HG02840 (cell line): ENCODE measurements around the gene BRAT1.
"Not testable (repeated sequence)": the region's sequence is repeated elsewhere in the genome, so short reads cannot be mapped to it uniquely, and the experiment has no call there.

ENCODE experiments used
- ATAC-seq: cut with Tn5 transposase; IDR thresholded peaks from one replicate; pipeline ENCODE4 v1.9.1; 2021; ENCODE audit warnings: mild to moderate bottlenecking, moderate library complexity, moderate number of reproducible peaks; ENCODE audit not compliant: unreplicated experiment, low FRiP score

BRAT1 gene

DNA sequence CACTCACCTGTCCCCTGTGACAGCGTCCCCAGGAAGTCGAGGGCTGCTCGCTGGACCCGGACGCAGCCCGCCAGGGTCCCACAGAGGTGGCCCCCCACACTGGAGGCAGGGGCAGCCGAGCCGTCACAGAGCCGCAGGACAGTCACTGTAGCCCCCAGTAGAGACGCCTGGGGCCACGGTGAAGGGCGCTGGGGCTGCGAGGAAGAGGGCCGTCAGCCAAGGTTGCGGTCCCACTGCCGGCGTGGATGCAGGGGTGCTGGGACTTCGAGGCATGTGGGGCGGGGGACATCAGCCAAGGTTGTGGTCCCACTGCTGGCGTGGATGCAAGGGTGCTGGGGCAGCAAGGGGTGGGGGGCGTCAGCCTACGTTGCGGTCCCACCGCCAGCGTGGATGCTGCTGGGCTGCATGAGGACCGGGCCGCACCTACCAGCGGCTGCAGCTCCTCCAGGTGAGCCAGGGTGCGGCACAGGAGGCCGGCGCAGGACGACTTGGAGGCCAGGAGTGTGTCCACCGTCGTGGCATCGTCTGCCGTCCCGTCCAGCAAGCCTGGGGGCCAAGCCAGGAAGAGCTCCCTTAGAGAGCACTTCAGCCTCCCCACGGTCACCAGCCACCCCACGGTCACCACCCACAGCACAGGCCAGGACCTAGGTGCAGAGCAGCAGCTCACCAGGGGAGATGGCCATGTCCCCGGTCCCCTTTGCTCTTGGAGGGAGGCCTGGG lies 13.9 kb downstream of the BRAT1 start:
- no peak for ATAC-seq

DNA sequence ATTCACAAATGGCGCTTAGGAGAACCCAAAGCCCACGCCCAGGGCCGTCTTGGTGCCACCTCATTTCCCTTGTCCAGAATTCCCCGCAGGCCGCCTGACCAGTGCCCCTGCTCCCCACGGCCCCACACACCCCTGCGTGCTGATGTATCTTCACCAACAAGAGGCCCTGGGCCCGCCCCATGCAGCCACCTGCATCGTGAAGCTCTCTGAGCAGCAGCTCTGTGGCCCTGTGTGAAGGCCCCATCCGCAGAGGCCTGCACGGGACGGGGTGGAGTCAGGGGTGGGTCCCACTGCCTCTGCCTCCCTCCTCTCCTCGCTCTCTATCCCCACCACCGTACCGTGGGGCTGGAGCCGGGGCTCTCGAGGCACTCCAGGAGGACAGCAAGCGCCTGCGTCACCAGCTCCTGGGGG lies 14.7 kb downstream of the BRAT1 start:
- no peak for ATAC-seq

DNA sequence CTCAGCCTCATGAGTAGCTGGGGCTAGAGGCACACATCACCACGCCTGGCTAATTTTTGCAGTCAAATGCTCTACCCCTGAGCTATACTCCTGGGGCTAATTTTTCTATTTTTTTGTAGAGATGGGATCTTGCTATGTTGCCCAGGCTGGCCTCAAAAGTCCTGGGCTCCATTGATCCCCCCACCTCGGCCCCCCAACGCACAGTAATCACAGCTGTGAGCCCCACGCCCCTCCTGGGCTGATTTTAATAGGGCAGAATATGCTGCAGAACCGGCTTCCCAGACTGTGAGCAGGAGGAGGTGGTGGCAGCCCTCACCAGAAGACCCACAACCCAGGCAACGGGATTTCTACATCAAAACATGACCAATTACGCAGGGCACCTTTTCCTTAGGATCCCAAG lies 15.2 kb downstream of the BRAT1 start:
- no peak for ATAC-seq

DNA sequence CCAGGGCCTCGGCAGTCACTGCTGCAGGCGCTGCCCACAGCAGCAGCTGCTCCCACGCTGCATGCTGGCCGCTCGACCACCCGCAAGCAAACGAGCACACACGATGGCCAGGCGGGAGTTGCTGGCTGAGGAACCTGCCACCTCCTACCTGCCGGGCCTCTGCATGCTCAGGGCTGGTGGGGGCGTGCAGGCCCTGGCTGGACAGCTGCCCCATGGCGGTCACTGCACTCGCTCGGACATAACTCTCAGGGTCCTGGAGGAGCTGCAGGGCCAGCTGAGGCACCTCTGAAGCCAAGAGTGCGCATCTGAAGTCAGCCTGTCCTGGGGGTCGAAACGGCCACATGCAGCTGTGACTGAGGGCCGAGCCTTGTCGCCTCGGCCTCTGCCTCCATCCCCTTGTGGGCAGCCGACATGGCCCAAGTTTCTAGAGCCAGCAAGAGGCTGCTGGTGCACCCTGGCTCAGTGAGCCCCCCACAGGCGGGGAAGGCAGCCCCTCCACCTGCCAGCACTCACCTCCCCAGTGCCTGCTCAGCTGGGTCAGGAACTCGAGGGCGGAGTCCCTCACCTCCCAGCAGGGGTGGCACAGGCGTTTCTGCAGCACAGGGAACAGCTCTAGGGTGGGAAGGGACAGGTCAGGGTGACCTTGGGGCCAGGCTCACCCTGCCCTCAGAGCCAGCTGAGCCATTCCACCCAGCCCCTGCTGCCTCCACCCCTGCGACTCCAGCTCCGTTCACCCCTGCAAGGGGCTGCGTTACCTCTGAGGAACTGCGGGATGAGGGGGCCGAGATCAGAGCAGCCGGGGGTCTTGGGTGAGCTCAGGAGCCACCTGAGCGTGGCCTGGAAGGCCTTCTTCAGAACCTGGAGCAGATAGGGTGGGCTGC lies 16.1 kb downstream of the BRAT1 start:
- ATAC-seq = no peak

DNA sequence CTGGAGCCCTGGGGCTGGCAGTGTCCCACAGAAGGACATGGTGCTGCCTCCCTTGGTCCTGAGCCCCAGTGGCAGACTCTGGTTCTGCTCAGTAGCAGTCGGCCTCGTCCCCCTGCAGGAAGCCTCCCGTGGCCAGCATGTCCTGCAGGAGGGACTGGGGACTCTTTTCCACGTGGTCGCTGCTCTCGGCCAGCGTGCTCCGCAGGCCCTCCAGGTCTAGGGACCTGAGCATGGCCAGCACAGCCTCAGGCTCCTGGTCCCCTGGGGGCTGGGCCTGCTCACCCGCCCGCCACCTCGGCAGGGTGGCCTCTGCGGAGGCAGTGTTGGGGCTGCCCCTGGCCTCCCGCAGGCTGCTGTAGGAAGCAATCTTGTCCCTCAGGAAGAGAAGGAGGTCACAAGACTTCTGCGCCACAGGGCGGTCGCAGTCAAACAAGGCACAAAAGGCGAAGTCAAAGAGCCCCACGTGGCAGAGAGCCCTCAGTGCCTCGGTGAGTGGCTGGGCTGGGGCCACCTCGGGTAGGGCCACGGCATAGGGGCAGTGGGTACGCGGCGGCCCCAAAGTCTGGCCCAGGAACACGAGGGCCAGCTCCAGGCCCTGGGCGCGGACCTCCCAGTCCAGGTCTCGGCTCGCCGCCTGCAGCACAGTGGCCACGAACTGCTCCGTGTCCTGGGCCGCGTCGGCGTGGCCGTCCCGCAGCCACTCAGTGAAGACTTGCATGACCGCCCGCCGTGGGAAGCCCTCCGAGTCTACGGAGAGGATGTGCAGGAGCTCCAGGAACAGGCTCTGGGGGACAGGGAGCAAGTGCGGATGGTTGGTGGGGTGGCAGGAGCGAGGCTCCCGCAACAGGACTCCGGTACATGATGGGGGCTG lies 17.1 kb downstream of the BRAT1 start:
- ATAC-seq = no peak

DNA sequence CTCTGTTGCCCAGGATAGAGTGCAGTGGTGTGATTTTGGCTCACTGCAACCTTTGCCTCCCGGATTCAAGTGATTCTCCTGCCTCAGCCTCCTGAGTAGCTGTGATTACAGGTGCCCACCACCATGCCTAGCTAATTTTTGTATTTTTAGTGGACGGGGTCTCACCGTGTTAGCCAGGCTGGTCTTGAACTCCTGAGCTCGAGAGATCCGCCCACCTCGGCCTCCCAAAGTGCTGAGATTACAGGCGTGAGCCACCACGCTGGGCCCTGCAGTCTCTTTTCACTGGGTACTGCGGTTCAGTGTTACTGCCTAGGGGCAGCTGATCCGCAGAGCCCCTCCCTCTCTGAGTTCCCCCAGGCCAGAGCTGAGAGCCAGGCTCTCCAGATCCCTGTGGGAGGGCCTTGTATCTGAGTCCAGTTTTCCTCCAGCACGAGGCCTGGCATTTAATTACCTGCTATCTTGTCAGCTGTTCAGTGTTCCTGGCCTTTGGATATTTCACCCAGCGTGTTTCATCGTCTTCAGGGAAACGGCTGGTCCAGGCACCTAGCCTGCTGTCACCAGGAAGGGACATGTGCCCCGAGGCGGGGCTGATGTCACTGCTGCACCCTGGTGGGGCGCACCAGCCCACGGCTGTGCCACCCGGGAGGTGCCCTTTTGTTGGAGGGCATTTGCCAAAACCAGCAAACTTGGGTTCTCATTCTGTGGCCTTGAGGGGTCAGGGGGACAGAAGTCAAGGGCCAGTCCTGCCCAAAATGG lies 19.3 kb downstream of the BRAT1 start:
- ATAC-seq = not testable (repeated sequence)

DNA sequence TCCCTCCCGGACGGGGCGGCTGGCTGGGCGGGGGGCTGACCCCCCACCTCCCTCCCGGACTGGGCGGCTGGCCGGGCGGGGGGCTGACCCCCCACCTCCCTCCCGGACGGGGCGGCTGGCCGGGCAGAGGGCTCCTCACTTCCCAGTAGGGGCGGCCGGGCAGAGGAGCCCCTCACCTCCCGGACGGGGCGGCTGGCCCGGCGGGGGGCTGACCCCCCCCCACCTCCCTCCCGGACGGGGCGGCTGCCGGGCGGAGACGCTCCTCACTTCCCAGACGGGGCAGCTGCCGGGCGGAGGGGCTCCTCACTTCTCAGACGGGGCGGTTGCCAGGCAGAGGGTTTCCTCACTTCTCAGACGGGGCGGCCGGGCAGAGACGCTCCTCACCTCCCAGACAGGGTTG lies 21.1 kb downstream of the BRAT1 start:
- not testable (repeated sequence) for ATAC-seq

DNA sequence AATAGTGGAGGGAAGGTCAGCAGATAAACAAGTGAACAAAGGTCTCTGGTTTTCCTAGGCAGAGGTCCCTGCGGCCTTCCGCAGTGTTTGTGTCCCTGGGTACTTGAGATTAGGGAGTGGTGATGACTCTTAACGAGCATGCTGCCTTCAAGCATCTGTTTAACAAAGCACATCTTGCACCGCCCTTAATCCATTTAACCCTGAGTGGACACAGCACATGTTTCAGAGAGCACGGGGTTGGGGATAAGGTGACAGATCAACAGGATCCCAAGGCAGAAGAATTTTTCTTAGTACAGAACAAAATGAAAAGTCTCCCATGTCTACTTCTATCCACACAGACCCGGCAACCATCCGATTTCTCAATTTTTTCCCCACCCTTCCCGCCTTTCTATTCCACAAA lies 21.8 kb downstream of the BRAT1 start:
- not testable (repeated sequence) for ATAC-seq

DNA sequence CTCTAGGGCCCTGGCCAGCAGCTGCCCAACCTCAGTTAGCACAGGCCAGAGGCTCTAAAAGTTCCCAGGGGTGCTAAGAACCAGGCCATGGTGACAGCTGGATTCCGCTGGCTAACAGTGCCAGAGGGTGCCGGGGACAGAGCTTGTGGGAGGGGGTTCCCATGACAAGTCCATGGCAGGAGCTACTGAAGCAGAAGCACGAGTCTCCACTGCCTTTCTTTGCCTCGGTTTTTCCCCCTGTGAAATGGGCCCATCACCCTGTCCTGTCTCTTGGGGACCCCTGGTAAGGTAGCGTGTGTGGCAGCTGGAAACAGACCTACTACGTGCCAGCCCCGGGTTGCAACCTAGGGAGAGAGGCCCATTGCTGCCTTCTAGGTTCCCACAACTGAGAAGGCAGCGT lies 22.5 kb downstream of the BRAT1 start:
- ATAC-seq = not testable (repeated sequence)

DNA sequence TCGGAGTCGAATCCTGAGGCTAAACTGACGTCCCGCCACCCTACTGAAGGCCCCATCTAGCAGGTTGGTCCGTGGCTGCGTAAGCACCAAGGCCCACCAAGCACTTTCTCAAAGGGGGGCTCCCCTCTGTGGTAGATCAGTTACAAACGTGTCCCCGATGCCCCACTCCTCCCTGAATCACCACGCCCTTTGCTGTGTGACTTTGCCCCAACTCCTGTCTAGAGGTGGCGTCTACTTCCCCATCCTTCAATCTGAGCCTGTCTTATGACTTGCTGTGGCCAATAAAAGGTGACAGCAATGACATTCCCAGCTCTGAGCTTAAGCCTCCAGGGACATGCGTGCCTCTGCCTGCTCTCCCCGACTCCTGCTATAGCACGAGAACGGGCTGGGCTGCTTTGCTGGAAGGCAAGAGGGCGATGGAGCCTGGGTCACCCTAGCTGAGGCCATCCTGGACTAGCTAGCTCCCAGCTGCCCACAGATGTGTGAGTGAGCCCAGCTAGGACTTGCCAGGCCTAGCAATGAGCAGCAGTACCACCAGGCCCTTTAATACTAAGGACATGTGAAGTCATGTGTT lies 23.0 kb downstream of the BRAT1 start:
- ATAC-seq = not testable (repeated sequence)

DNA sequence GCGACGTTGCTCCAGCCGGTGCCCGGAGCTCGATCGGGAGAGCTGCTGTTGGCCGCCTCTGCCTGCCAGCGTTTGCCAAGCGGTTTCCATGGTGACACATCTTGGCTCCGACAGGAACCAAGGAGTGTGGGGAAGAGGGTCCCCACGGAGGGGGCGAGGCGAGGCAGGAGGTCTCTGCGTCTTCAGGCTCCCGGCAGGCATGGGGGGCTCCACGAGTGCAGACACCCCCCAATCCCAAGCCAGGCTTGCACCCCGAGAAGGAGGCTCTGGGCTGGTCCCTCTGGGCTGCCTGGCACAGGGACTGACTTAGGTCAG lies 23.6 kb downstream of the BRAT1 start:
- ATAC-seq = not testable (repeated sequence)

DNA sequence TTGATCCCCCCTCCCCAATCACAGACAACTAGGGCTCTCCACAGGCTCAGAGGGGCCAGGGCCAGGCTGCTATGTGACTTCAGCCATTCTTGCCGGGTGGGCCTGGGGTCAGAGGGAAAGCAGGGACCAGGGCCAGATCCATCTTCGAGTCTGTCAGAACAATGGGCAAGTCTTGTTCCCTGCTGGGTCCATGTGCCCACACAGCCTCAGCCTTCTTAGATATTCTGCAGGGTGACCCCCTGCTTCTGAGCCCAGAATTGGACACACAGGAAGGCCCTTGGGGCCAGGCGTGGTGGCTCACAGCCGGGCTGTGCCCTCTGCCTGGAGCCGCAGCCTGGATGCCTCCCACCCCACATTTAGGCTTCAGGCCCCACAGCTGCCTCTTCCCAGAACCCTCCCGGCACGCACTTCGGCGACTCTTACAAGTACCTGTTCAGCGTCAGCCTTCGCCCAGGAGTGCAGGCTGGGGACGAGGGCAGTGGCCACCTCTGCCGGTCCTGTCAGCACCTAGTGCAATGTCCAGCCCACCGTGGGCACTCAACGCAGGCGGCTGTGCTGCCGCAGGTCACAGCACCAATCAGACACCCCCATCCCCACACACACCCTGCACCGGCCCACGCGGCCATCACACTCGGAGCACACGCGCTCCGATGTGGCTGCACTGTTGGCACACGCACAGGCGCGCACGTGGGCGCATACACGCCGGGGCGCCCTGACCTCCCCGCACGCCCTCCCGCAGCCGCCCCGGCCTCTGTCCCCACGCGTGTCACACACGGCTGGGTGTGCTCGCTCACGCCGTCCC lies 24.1 kb downstream of the BRAT1 start:
- not testable (repeated sequence) for ATAC-seq

DNA sequence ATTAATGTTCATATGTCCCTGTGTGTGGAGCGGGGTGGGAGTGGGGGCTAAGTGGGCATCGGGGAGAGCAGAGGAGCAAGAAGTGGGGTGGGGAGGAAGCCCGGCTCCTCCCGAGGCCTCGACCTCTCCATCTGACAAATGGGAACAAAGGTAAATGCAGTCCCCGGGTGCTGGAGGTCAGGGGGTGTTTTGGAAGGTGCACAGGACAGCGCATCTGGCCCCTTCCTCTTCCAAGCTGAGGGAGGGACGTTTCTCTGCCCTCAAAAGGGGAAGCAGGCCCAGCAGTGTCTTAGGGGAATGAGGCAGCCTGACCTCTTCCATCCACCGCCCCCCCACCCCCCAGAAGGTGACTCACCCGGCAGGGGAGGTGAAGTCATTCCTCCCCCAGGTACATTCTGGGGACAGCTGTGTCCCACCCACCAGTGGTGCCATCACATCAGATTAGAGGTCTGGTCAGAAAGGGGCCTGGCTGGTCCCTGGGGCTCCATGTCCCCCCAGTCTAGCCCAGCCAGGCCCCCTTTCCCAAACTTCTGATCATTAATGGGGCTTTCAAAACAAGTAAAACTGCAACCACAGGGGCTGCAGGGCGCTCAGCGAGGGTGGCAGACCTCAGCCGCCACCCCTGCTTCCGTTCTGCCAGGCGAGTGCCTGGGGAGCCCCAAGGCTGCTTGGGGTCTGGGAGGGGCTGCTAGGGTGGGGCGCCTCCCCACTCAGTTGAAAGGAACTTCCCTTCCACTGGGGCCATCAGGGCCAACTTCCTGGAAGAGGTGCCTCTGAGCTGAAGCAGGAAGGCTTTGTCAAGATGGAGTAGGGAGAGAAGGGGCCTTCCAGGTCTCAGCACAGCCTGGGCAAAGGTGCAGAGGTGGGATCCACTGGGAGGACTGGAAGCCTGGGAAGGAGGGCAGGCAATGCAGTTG lies 25.0 kb downstream of the BRAT1 start:
- no peak for ATAC-seq

DNA sequence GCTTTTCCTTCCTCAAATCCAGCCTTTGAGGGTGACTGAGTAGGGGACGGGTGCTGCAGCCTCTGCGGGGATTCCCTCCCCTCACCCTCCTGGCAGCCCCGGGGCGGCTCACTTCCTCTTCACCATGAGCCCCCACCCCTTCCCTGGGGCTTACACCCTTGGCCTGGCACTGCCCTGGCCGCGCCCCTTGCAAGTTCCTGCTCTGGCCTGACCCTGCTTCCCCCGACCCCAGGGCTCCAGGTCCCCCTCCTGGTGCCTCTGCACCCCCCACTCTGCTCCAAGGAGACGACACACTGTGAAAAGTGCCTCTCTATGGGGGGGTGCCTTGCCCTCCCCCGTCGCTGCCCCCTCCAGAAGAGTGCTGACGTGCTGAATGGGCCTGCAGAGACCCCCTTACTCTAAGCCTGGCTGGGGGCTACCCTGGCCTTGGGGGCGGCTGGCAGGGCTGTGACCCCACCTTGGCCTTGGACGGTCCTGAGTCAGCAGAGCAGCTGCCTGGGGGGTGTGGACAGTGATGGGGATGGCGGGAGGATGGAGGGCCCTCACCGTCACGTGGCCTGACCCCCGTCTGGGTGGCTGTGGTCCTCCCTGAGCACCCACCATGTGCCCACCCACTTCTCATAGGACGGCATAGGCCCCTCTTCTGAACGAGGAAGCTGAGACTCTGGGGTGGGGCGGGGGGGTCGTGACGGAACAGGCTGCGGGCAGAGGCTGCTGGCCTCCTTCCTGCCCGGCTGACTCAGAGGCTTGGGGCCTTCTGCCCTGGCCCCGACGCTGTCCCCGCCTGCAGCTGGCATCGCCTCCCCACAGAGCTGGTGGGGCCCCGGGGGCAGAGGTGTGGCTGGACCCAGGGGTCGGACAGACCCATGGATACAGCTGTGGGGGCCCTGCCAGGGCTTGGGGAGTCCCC lies 25.9 kb downstream of the BRAT1 start:
- ATAC-seq = no peak

DNA sequence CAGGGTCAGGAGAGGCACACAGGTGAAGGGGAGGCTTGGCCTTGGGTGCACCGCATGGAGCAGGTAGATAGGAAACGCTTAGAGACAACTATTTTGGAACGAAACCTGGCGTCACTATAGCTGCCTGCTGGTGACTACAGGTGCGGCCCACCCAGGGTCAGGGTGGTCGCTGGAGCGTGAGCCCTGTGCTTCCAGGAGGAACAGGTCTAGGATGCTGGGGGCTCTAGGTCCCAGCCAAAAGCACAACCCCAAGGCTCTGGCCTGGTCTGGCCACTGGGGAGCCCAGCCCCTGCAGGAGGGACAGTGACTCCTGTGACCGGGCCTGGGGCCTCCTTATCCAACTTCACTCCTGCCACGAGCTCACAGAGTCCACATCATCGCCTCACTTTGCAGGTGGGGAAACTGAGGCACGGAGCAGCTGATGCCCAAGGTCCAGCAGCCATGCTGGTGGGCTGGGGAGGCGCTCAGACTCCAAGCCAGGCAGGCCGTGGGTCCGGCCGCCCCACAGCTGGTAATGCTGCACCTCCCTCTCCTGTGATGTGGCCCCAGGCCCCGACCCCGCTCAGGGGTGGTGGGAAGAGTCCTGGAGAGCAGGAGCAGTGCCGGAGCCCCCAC lies 26.7 kb downstream of the BRAT1 start:
- ATAC-seq = no peak
